Activated CD8-positive, alpha-beta memory T cell treated with anti-CD3 and anti-CD28 coated beads for 4 hours (primary cell): ENCODE results near the gene TMEM207.

ENCODE experiments used
- DNase-seq, 2 donors: peaks; one replicate each; pipeline ENCODE4 v3.0.0-alpha.2; 2020; ENCODE audit warnings: low read depth in 2 of 2

TMEM207 gene

GRCh38 chr3:190385731-190386688, 63.7 kb downstream of the TMEM207 start:
- DNase-seq = no peak

GRCh38 chr3:190384309-190384756, 65.4 kb downstream of the TMEM207 start:
- DNase-seq = no peak

GRCh38 chr3:190382082-190382481, 67.6 kb downstream of the TMEM207 start:
- DNase-seq = no peak

DNA sequence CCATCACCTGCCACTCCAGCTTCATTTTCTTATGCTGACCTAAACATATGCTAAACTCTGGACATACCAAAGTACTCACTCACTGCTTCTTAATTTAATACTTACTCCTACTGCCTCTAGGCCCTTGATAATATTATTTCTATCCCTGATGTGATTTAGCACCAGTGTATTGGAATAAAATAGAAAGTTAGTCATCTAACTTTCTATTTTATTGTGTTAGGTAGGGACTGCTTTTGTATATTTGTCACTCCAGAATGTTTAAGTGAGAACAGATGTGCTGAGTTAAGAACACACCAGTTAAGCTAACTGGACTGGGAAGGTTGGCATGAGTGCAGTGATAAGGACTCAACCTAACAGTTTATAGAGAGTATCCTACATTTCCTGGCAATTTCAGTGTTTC, 68.3 kb downstream of the TMEM207 start:
- DNase-seq = no peak

DNA sequence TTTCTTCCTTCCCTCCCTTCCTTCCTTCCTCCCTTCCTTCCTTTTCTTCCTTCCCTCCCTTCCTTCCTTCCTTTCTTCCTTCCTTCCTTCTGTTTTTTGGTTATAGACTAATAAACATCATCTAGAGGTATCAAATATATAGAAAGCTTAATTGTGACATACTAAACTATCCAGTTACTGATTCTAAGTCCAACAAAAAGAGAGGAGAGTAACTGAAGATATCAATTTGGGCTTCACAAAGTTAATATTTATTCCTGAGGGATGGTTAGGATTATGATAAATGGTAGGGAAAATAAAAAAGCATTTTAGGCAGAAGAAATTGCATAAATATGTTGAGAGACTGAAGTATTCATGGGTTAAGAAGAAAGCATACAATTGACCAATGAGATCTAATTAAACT, 69.5 kb downstream of the TMEM207 start:
- DNase-seq = no peak
